B cell (primary cell): ENCODE data around the gene KEAP1.

ENCODE experiments used
- EZH2 ChIP-seq: IDR thresholded peaks from 2 replicates; pipeline ENCODE4 v1.6.1; 2012; ENCODE audit warnings: borderline replicate concordance, low read depth, mild to moderate bottlenecking, moderate library complexity, low read length; ENCODE audit not compliant: insufficient read depth, poor library complexity, severe bottlenecking
- TF ChIP-seq, protein P1 (sequence below): fragments of 200-600 bp; IDR thresholded peaks from one replicate; pipeline ENCODE4 v1.8.0; 2022; ENCODE audit warnings: antibody characterized with exemption, mild to moderate bottlenecking

GRCh38 chr19:10535613-10536012 is 32.5 kb upstream of the KEAP1 start:
- TF ChIP-seq, protein P1, sequence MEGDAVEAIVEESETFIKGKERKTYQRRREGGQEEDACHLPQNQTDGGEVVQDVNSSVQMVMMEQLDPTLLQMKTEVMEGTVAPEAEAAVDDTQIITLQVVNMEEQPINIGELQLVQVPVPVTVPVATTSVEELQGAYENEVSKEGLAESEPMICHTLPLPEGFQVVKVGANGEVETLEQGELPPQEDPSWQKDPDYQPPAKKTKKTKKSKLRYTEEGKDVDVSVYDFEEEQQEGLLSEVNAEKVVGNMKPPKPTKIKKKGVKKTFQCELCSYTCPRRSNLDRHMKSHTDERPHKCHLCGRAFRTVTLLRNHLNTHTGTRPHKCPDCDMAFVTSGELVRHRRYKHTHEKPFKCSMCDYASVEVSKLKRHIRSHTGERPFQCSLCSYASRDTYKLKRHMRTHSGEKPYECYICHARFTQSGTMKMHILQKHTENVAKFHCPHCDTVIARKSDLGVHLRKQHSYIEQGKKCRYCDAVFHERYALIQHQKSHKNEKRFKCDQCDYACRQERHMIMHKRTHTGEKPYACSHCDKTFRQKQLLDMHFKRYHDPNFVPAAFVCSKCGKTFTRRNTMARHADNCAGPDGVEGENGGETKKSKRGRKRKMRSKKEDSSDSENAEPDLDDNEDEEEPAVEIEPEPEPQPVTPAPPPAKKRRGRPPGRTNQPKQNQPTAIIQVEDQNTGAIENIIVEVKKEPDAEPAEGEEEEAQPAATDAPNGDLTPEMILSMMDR, result no peak
- TF ChIP-seq EZH2, result no peak
